HCT116 (cell line): ENCODE data around the gene CRNN. TPM values are rescaled to one million over a fixed set of nuclear protein-coding genes. Genes with fewer than 3 reads are reported as not detected.

ENCODE experiments used
- ATAC-seq: fragments of 200-7000 bp; cut with Tn5 transposase; 2 replicates; pipeline ENCODE4 v1.9.1; 2020; ENCODE audit warnings: mild to moderate bottlenecking, moderate library complexity
- BruUV-seq: library from RNA; stranded (reverse); fragments of 400-500 nt; replicated peaks from 2 replicates; lab custom pipeline; 2021; lab: Mats Ljungman, UMichigan
- CTCF ChIA-PET: fragments of 300-600 bp; sonication (Branson Sonifier 250); formaldehyde crosslinking; loops from one replicate; lab custom pipeline; 2021; ENCODE audit warnings: antibody characterized with exemption; lab: Charles Lee
- POLR2A ChIA-PET: fragments of 300-600, 350-600 bp; sonication (Branson Sonifier 250); formaldehyde crosslinking; loops from one replicate; lab custom pipeline; 2021; ENCODE audit warnings: antibody characterized with exemption; lab: Charles Lee
- RAD21 ChIA-PET, 2 experiments: fragments of 300-600 bp; sonication (Branson Sonifier 250); formaldehyde crosslinking; loops; one replicate each; lab custom pipeline; 2023; ENCODE audit warnings: low total read pairs in 2 of 2; ENCODE audit not compliant: uncharacterized antibody in 2 of 2, unreplicated experiment in 2 of 2, low non-redundant PET in 1 of 2; lab: Charles Lee
- DNase-seq: peaks from one replicate; pipeline ENCODE4 v3.0.0-alpha.2; 2010; ENCODE audit warnings: low read depth, low spot score
- H2AFZ ChIP-seq: fragments of 200-600 bp; shearing (Covaris generic), sonication (generic); 2 replicates; pipeline ENCODE4 v1.6.1; 2017; ENCODE audit warnings: low read depth, mixed run types, mixed read lengths, antibody characterized with exemption, low read length; ENCODE audit not compliant: poor library complexity, severe bottlenecking
- H3K27ac ChIP-seq: 2 replicates; pipeline ENCODE4 v1.5.1; 2012; ENCODE audit warnings: low read depth, low read length
- H3K27me3 ChIP-seq: fragments of 200-600 bp; sonication (generic); 2 replicates; pipeline ENCODE4 v1.6.1; 2016; ENCODE audit warnings: mixed run types, low read length, mixed read lengths; ENCODE audit not compliant: insufficient read depth
- H3K36me3 ChIP-seq, 2 experiments: fragments of 200-500 bp in 1 of 2; fragments of 200-600 bp in 1 of 2; sonication (Bioruptor generic) in 1 of 2; sonication (generic) in 1 of 2; 2 replicates each; pipeline versions ENCODE4 v1.5.1 to v1.6.1; 2014 to 2016; ENCODE audit warnings: low read length in 2 of 2, inconsistent platforms in 1 of 2, mixed read lengths in 1 of 2, mixed run types in 1 of 2; ENCODE audit not compliant: insufficient read depth in 2 of 2, control insufficient read depth in 1 of 2
- H3K4me1 ChIP-seq, 2 experiments: fragments of 200-600 bp in 1 of 2; sonication (generic) in 1 of 2; 2 replicates each; pipeline versions ENCODE4 v1.5.1 to v1.6.1; 2012 to 2017; ENCODE audit warnings: low read length in 2 of 2, inconsistent platforms in 1 of 2, mild to moderate bottlenecking in 1 of 2, mixed read lengths in 1 of 2, mixed run types in 1 of 2, moderate library complexity in 1 of 2; ENCODE audit not compliant: insufficient read depth in 2 of 2, control insufficient read depth in 1 of 2
- H3K4me2 ChIP-seq: fragments of 200-600 bp; sonication (generic); 2 replicates; pipeline ENCODE4 v1.6.1; 2017; ENCODE audit warnings: mixed run types, low read length, mixed read lengths
- H3K4me3 ChIP-seq, 2 experiments: fragments of 200-600 bp in 1 of 2; sonication (generic) in 1 of 2; replicated peaks in 1 of 2; 2 replicates each; pipeline ENCODE4 v1.5.1; 2011 to 2016; ENCODE audit warnings: low read length in 2 of 2, control low read depth in 1 of 2, low read depth in 1 of 2, mild to moderate bottlenecking in 1 of 2, mixed read lengths in 1 of 2, mixed run types in 1 of 2
- H3K79me2 ChIP-seq: fragments of 200-600 bp; sonication (generic); 2 replicates; pipeline ENCODE4 v1.6.1; 2017; ENCODE audit warnings: mild to moderate bottlenecking, mixed run types, low read length, moderate library complexity, mixed read lengths; ENCODE audit not compliant: insufficient read depth
- H3K9ac ChIP-seq: fragments of 200-600 bp; sonication (generic); 2 replicates; pipeline ENCODE4 v1.6.1; 2016; ENCODE audit warnings: low read length, mixed read lengths
- H3K9me2 ChIP-seq: fragments of 200-600 bp; sonication (generic), shearing (Covaris generic); 2 replicates; pipeline ENCODE4 v1.6.1; 2017; ENCODE audit warnings: mixed run types, mild to moderate bottlenecking, moderate library complexity; ENCODE audit not compliant: insufficient read depth
- H3K9me3 ChIP-seq, 2 experiments: fragments of 200-500 bp in 1 of 2; fragments of 200-600 bp in 1 of 2; sonication (Bioruptor generic) in 1 of 2; sonication (generic) in 1 of 2; 2 replicates each; pipeline ENCODE4 v1.6.1; 2014 to 2017; ENCODE audit warnings: low read length in 2 of 2, mixed read lengths in 2 of 2, inconsistent platforms in 1 of 2, low read depth in 1 of 2, mild to moderate bottlenecking in 1 of 2, mixed run types in 1 of 2, moderate library complexity in 1 of 2; ENCODE audit not compliant: control insufficient read depth in 1 of 2, insufficient read depth in 1 of 2
- H4K20me1 ChIP-seq: fragments of 200-600 bp; sonication (generic), shearing (Covaris generic); 2 replicates; pipeline ENCODE4 v1.6.1; 2017; ENCODE audit warnings: mixed run types, mild to moderate bottlenecking, moderate library complexity; ENCODE audit not compliant: insufficient read depth
- ELF1 ChIP-seq: IDR thresholded peaks from 2 replicates; pipeline ENCODE4 v1.6.1; 2012; ENCODE audit warnings: low read depth, borderline replicate concordance
- EZH2 ChIP-seq: fragments of 200-600 bp; sonication (generic); IDR thresholded peaks from 2 replicates; pipeline ENCODE4 v1.6.1; 2017; ENCODE audit warnings: antibody characterized with exemption, mixed run types
- EZH2phosphoT487 ChIP-seq: fragments of 200-600 bp; IDR thresholded peaks from 2 replicates; pipeline ENCODE4 v1.6.1; 2018; ENCODE audit warnings: antibody characterized with exemption, borderline replicate concordance
- JUND ChIP-seq: IDR thresholded peaks from 2 replicates; pipeline ENCODE4 v1.6.1; 2012
- POLR2AphosphoS5 ChIP-seq: IDR thresholded peaks from 2 replicates; pipeline ENCODE4 v1.6.1; 2011; ENCODE audit warnings: mild to moderate bottlenecking, low read depth, low read length, moderate library complexity
- RAD21 ChIP-seq: IDR thresholded peaks from 2 replicates; pipeline ENCODE4 v1.6.1; 2012; ENCODE audit warnings: low read depth, mild to moderate bottlenecking
- REST ChIP-seq: IDR thresholded peaks from 2 replicates; pipeline ENCODE4 v1.6.1; 2012; ENCODE audit warnings: low read depth
- SIN3A ChIP-seq: IDR thresholded peaks from 2 replicates; pipeline ENCODE4 v1.6.1; 2012; ENCODE audit warnings: low read depth
- SRF ChIP-seq: IDR thresholded peaks from 2 replicates; pipeline ENCODE4 v1.6.1; 2012; ENCODE audit warnings: low read depth
- TCF7L2 ChIP-seq: IDR thresholded peaks from 2 replicates; pipeline ENCODE4 v1.7.0; 2011; ENCODE audit warnings: borderline replicate concordance, inconsistent platforms; ENCODE audit not compliant: insufficient read depth, insufficient read length; ENCODE audit errors: extremely low read depth
- YY1 ChIP-seq: IDR thresholded peaks from 2 replicates; pipeline ENCODE4 v1.6.1; 2011; ENCODE audit warnings: low read length, low read depth, moderate library complexity, mild to moderate bottlenecking; ENCODE audit not compliant: insufficient replicate concordance; ENCODE audit errors: extremely low read depth
- ZFX ChIP-seq: fragments of 450-650 bp; IDR thresholded peaks from 2 replicates; pipeline ENCODE4 v1.6.1; 2017
- intact Hi-C: fragments of 100-400 bp; cut with micrococcal nuclease; formaldehyde crosslinking; loops from 2 replicates; pipeline ENCODE4 v1.10.0; 2022
- total RNA-seq: library from RNA; stranded (reverse); gene quantifications from one replicate; pipeline ENCODE4 v1.2.1, GENCODE V29; 2021; ENCODE audit not compliant: unreplicated experiment
- TF ChIP-seq, protein P1 (sequence below): IDR thresholded peaks from 2 replicates; pipeline ENCODE4 v1.6.1; 2012

Gene CRNN
- total RNA-seq, 1 experiment from 2014 or later: not detected

DNA sequence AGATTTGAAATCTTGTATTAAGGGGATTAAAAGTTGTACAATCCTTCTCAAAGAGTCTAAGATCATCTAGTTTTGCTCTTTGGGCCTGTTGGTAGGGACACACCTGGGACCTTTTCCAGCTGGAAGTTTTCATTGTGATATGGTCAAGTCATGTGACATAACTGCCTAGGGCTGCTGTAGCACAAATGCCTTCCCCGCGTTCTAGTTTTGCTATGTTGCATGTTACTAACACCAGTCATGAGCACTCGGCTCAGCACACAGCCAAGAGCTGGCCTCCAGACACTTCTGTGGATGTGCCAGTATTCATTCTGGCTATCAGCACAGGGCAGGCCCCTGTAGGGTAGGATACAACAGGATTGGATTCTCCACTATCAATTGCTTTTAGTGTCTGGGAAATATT lies 39.6 kb downstream of the CRNN start (continued):
- TF ChIP-seq, protein P1, sequence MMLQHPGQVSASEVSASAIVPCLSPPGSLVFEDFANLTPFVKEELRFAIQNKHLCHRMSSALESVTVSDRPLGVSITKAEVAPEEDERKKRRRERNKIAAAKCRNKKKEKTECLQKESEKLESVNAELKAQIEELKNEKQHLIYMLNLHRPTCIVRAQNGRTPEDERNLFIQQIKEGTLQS: no peak
- TF ChIP-seq YY1 (no peak), JUND (no peak), ELF1 (no peak), POLR2AphosphoS5 (no peak), EZH2phosphoT487 (no peak)

DNA sequence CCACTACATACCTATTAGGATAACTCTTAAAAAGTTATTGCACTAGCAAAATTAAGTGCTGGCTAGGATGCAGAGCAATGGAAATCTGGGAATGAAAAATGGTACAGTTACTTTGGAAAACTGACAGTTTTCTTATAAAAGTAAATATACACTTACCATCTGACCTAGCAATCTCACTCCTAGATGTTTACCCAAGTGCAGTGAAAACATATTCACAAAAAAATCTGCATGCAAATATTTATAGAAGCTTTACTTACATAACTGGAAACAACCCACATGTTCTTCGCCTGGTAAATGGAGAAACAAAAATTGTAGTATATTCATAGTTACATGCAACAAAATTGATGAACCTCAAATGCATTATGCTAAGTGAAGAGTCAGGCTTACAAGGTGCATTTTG lies 41.4 kb downstream of the CRNN start:
- H3K27ac ChIP-seq: no peak overlapping the region
- H3K36me3 ChIP-seq: no peaks in the 10 kb centered on the region
- DNase-seq: no peak
- H3K27me3 ChIP-seq: 0 out of 2 replicates have a peak, but pooled peaks cover 11% of the 10 kb centered on the region
- no peak for ATAC-seq
- intact Hi-C loops: no loop called here
- no peak overlapping the region for H2AFZ ChIP-seq
- H3K9me2 ChIP-seq: no peaks in the 10 kb centered on the region
- no peaks in the 10 kb centered on the region for H3K4me1 ChIP-seq
- POLR2A ChIA-PET: no interaction called here
- no peaks in the 10 kb centered on the region; a peak in 1 of 4 replicates for H3K9me3 ChIP-seq
- H4K20me1 ChIP-seq: no peaks in the 10 kb centered on the region
- no peak overlapping the region for H3K4me3 ChIP-seq
- RAD21 ChIA-PET: no interaction called here
- CTCF ChIA-PET: interaction anchor here (1.2 kb wide), 1 partner anchor 26 kb away, joined by 3 read pairs; no protein-coding TSS in a partner anchor
- H3K9ac ChIP-seq: no peak overlapping the region
- no peak overlapping the region for H3K4me2 ChIP-seq
- TF ChIP-seq SIN3A (no peak), SRF (no peak), RAD21 (no peak), ELF1 (no peak), EZH2 (no peak), REST (no peak), ZFX (no peak), TCF7L2 (no peak), EZH2phosphoT487 (no peak)
- TF ChIP-seq, protein P1: no peak
- TF ChIP-seq, all 23 proteins: peak for 0
- no peaks in the 10 kb centered on the region for H3K79me2 ChIP-seq
- BruUV-seq: no TSS peak
